Measurements from ENCODE around the gene RBPJ. TPM values are rescaled to one million over a fixed set of nuclear protein-coding genes. Genes with fewer than 3 reads are reported as not detected.
"Not testable (repeated sequence)": the region's sequence is repeated elsewhere in the genome, so short reads cannot be mapped to it uniquely, and the experiment has no call there.

RBPJ gene
- polyA plus RNA-seq, 4 donors, result 66.4 to 85.4 (median 83.3) TPM

- no peak for DNase-seq (ENCODE audit: low read depth in 4 of 4, low spot score in 3 of 4)
These were observed 47.9 kb downstream of the RBPJ start for GRCh38 chr4:26368685-26369084.

- DNase-seq (ENCODE audit: low read depth in 4 of 4, low spot score in 3 of 4), result no peak
These were observed 48.3 kb downstream of the RBPJ start for GRCh38 chr4:26369132-26369531.

GRCh38 chr4:26369581-26369980 is 48.8 kb downstream of the RBPJ start:
- no peak for DNase-seq (ENCODE audit: low read depth in 4 of 4, low spot score in 3 of 4)

- DNase-seq (ENCODE audit: low read depth in 4 of 4, low spot score in 3 of 4), result no peak
These were observed 51.3 kb downstream of the RBPJ start for GRCh38 chr4:26372076-26372475.

GRCh38 chr4:26372525-26373172 is 51.8 kb downstream of the RBPJ start:
- peak; percentile 18 to 53 (median 39) for DNase-seq (ENCODE audit: low read depth in 4 of 4, low spot score in 3 of 4)

- DNase-seq (ENCODE audit: low read depth in 4 of 4, low spot score in 3 of 4), result no peak
These were observed 54.7 kb downstream of the RBPJ start for GRCh38 chr4:26375551-26375950.

GRCh38 chr4:26377328-26378311 is 56.8 kb downstream of the RBPJ start:
- no peak for DNase-seq (ENCODE audit: low read depth in 4 of 4, low spot score in 3 of 4)

GRCh38 chr4:26379837-26380236 is 59.0 kb downstream of the RBPJ start:
- DNase-seq (ENCODE audit: low read depth in 4 of 4, low spot score in 3 of 4), result no peak

GRCh38 chr4:26380740-26381139 is 59.9 kb downstream of the RBPJ start:
- DNase-seq (ENCODE audit: low read depth in 4 of 4, low spot score in 3 of 4), result no peak

- DNase-seq (ENCODE audit: low read depth in 4 of 4, low spot score in 3 of 4), result no peak
These were observed 63.7 kb downstream of the RBPJ start for GRCh38 chr4:26384380-26385057.

- DNase-seq (ENCODE audit: low read depth in 4 of 4, low spot score in 3 of 4), result no peak
These were observed 64.9 kb downstream of the RBPJ start for GRCh38 chr4:26385690-26386089.

GRCh38 chr4:26386386-26386785 is 65.6 kb downstream of the RBPJ start:
- no peak for DNase-seq (ENCODE audit: low read depth in 4 of 4, low spot score in 3 of 4)

GRCh38 chr4:26388671-26389070 is 67.9 kb downstream of the RBPJ start:
- DNase-seq (ENCODE audit: low read depth in 4 of 4, low spot score in 3 of 4), result no peak

- no peak for DNase-seq (ENCODE audit: low read depth in 4 of 4, low spot score in 3 of 4)
These were observed 76.3 kb downstream of the RBPJ start for GRCh38 chr4:26397086-26397485.

- DNase-seq (ENCODE audit: low read depth in 4 of 4, low spot score in 3 of 4), result no peak
These were observed 79.3 kb downstream of the RBPJ start for GRCh38 chr4:26400132-26400531.

- DNase-seq (ENCODE audit: low read depth in 4 of 4, low spot score in 3 of 4), result not testable (repeated sequence)
These were observed 81.2 kb downstream of the RBPJ start for GRCh38 chr4:26402017-26402416.

GRCh38 chr4:26402458-26402857 is 81.6 kb downstream of the RBPJ start:
- no peak for DNase-seq (ENCODE audit: low read depth in 4 of 4, low spot score in 3 of 4)

GRCh38 chr4:26404743-26405206 is 84.0 kb downstream of the RBPJ start:
- no peak for DNase-seq (ENCODE audit: low read depth in 4 of 4, low spot score in 3 of 4)

GRCh38 chr4:26406346-26406975 is 85.6 kb downstream of the RBPJ start:
- no peak for DNase-seq (ENCODE audit: low read depth in 4 of 4, low spot score in 3 of 4)

- DNase-seq (ENCODE audit: low read depth in 4 of 4, low spot score in 3 of 4), result no peak
These were observed 86.7 kb downstream of the RBPJ start for GRCh38 chr4:26407476-26407875.
